NCI-H82 treated with DMSO at 0.1 percent for 48 hours (cell line): ENCODE data around the gene RIBC2.
"Not testable (repeated sequence)": the region's sequence is repeated elsewhere in the genome, so short reads cannot be mapped to it uniquely, and the experiment has no call there.

ENCODE experiments used
- DNase-seq: peaks from one replicate; lab custom pipeline; 2025; ENCODE audit not compliant: unreplicated experiment; lab: John Stamatoyannopoulos, UW

Gene RIBC2

DNA sequence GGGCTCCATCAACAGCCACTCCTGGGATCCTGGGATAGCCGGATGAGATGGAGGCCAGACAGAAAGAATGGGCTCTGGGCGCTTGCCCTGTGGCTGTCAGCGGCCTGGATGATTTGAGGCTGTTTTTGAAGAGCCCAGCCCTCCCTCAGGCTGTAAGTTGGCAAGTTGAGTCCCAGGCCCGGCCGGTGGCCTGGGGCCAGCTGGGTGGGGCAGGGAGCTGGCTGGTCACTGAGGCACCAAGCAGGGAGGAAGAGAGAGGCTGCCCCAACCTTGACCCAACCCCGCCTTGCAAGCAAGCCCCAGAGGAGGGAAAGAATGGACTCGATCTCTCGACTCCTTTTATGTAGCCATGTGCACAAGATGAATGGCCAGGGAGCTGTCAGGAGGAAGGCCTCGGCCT lies 34.9 kb downstream of the RIBC2 start:
- DNase-seq, result no peak

- DNase-seq, result not testable (repeated sequence)
These were observed 35.9 kb downstream of the RIBC2 start for GRCh38 chr22:45449442-45449841.

DNA sequence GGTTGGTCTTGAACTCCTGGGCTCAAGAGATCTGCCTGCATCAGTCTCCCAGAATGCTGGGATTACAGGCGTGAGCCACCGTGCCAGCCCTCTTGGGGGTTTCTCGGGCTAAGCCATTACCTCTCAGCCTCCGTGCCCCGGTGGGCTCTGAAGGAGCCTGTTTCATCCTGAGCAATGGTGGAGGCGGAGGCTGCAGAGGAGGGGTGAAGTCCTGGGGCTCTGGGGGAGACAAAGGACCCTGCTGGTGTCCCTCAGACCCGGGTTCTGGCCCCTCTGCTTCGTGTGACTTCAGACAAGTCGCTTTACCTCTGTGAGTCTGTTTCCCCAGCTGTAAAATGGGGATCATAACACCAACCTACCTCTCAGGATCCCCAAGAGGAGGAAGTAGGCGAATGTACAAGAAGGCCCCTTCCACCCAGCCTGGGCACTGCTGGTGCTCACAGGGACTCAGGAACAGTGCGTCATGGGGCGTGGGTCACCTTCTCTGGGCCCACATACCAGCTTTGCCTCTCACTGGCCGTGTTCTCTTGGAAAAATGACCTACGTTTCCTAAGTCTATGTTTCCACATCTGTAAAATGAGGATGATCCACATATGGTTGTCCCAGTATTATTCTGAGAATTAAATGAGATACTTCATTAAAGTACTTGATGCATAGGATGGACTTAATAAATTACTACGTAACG lies 36.8 kb downstream of the RIBC2 start:
- no peak for DNase-seq

DNA sequence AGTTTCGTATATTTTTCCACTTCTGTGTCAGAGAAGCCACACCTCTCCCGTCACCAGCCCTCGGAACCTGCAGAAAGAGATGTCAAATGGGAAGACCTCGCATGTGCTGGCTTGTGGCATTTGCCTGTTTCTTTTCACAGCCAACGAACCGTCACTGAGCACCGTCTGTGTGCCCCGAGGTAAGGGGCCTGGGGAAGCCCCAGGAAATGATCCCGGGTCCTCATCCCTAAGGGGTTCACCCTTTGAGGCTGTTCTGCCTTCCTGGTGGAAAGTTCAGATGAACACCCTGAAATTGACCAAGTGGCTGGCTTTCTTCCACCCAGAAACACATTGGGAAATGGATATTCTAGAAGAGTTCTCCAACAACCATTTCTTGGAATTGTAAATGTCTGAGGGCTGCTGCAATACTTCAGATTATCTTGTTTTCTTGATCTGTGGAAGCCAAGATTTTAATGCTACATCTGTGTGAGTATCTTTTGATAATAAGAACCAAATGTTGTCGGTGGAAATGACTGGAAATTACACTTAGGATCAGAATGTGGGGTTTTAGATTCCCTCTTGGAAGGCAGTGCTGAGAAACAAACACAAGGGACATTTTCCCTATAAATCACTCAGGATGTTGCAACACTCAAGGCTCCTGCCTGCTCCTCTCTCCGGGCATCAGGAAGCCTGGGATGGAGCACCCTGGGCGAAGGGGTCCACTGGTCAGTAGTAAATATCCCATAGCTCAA lies 37.6 kb downstream of the RIBC2 start:
- DNase-seq, result no peak

DNA sequence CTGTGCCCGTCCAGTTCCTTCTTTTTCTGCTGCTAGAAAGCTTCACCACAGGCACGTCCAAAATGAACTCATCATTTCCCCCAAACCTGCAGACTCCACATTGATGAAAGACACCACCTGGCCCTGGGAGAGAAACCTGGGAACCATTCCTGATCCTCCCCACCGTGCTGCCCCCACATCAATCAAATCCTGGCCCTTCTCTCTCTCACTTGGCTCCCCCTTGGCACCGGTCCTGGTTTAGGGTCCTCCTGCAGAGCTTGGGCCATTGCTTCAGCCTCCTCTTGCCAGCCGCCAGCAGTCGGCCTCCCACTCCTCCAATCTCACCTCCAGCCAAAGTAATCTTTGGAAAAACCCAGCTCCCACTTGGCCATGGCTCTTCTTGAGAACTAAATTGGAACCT lies 38.5 kb downstream of the RIBC2 start:
- no peak for DNase-seq

DNA sequence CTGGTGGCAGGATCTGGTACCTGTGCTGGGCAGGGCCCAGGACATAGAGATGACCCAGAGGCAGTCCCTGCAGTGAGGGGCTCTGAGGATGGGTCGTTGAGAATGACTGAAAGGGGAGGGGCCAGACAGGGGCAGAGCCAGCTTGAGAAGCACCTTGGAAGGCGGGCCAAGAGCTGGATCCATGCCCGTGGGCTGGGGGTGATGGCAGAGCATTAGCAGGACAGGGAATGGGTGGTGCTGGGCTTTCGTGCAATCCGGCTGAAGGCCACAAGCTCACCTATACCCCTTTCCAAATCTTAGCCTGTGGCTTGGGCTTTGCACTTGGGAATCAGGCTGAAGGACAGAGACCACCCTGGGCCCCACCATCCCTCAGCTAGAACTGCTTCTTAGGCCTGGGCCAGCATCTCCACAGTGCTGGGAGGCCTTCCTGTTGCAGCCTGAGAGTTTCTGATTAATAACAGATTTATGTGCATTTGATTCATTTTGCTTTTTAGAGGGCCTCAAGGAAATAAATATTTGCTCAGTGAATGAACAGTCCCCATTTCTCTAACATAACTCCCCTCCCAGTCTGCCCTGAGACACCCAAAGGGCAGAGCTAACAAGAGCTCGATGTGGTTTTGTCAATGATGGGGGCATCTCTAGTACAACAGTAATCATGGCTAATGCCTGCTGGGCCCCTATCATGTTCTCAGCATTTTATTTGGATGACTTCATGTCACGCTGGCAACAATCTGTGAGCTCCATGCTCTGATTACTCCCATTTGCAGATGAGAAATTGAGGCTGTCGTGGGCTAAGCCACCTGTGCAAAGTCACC lies 39.3 kb downstream of the RIBC2 start:
- no peak for DNase-seq

GRCh38 chr22:45453764-45454163 lies 40.3 kb downstream of the RIBC2 start:
- no peak for DNase-seq

- no peak for DNase-seq
These were observed 40.8 kb downstream of the RIBC2 start for GRCh38 chr22:45454275-45454674.

DNA sequence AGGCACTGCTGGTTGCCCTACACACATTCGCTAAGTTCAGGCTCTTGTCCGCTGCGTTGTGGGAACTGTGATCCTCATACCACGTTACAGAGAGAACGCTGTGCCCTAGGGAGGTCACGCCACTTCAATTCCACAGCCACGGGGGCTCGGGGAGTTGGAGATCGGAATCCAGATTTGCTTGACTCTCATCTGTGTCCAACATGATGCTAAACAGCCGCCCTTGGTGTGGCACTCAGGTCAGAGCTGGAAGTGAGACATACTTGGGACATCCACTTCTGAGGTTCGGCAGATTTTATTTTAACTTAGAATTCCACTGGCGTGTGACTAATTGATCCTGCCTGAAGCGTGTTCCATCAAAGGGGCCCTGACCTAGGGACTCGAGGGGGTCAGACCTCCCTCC lies 41.7 kb downstream of the RIBC2 start:
- no peak for DNase-seq

DNA sequence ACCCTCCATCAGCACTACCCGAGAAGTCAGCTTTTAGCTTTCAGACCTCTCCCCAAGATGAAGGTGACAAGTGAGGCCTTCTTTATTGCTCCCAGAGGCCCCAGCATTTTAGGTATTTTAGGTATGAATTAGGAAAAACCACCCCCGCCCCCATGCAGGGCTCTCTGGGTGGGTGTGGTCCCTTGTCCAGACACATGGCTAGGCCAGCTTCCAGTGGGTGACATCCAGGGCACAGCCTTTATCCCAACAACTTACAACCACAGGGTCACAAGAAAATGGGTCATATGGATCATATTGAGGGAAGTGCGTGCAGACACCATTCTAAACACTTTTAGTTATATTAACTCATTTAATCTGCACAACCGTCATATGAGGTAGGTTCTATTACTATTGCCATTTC lies 42.1 kb downstream of the RIBC2 start:
- DNase-seq, result no peak

GRCh38 chr22:45456811-45457210 lies 43.3 kb downstream of the RIBC2 start:
- DNase-seq, result no peak

- no peak for DNase-seq
These were observed 45.0 kb downstream of the RIBC2 start for GRCh38 chr22:45458532-45458931.

DNA sequence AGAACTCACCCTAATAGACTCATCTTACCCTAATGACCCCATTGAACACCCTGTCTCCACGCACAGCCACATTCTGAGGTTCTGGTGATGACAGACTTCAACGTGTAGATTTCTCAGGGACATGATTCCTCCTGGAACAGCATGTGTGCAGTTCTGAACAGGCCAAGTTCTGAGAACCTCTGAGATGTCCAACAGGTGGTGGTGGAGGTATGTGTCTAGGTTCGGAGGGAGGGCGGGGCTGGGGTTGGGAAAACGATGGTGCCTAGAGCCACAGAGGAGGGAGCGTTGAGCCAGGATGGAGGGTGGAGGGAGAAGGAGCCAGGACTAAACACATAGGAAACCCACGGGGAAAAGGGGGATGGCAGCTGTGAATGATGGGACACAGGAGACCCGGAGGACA lies 45.7 kb downstream of the RIBC2 start:
- DNase-seq, result no peak

DNA sequence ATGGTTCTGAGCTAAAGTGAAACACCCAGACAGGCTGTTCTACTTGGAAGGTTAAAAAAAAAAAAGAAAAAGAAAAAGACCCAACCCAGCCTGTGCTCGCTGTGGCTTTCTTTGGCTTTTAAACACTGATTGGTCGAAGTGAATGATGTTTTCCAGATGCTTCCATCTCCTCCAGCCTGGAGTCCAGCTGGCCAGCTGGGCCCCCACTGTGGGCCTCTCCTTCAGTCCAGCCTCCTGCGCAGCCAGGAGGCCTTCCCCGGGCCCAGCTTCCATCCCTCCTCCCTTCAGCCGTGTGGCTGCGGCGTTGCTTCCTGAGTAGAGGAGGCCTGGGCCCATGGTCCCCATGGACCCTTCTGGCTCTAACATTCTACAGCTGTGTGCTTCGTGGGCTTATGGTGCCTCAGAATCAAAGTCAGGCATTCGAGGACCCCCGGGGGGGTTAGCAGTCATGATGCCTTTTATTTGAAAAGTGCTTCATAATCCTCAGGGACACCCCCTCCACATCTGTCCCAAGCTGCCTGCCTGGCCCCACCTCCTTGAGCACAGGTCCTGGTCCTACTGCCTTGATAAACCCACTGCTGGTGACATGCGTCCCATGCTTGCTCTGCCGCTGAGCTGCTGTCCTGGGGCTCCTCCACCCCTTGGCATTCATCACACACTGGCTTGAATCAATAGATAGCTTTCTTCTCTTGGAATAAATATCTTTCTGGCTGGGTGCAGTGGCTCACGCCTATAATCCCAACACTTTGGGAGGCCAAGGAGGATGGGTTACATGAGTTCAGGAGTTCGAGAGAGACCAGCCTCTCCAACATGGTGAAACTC lies 47.0 kb downstream of the RIBC2 start:
- no peak for DNase-seq

GRCh38 chr22:45462034-45462655 lies 48.7 kb downstream of the RIBC2 start:
- DNase-seq, result no peak

- DNase-seq, result not testable (repeated sequence)
These were observed 50.2 kb downstream of the RIBC2 start for GRCh38 chr22:45463691-45464090.

- DNase-seq, result no peak
These were observed 52.1 kb downstream of the RIBC2 start for GRCh38 chr22:45465633-45466032.

DNA sequence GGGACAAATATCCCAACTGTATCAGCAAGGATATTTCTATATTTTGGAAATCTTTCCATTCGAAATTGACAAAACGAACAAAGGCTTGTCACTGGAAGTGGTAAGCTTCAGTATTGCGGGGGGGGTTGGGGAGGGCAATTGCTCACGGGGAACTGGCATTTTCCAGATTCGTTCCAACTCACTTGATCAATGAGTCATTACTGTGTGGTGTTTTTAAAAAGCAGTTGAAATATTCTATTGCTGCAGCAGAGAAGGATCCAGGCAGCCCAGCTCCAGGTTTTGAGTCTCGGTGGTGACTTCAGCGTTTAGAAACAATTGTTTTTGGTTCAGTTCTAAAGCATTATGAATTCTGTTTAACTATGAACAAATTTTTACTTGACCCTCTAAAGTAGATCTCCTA lies 55.4 kb downstream of the RIBC2 start:
- no peak for DNase-seq

GRCh38 chr22:45469281-45470073 lies 56.0 kb downstream of the RIBC2 start:
- no peak for DNase-seq

DNA sequence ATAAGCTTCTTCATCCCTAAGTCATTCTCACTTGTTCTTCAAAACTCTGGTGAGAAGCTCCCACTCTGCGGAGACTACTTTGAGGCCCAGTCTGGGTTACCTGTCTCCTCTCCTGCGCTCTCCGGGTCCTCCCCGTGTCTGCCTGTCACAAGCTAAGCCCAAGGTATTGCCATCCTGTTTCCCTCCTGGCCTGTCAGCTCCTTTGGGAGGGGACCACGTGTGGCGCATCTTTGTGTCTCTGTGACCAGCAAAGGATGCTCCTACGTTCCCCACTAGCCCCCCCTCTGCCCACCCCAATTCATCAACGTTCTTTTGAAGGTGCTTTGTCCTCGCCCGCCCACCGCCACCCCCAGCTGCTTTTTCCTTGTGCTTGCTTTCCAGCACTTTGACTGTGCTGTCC lies 57.4 kb downstream of the RIBC2 start:
- DNase-seq, result no peak
